SU-DHL-6 (cell line): ENCODE results near the gene ZNF672.

Experiments used
- H2AFZ ChIP-seq: fragments of 200-600 bp; sonication (generic); 2 replicates; pipeline ENCODE4 v1.6.1; 2014; ENCODE audit warnings: low read depth, mild to moderate bottlenecking, moderate library complexity, mixed read lengths, antibody characterized with exemption, low read length; ENCODE audit not compliant: severe bottlenecking
- H3F3A ChIP-seq: fragments of 200-600 bp; shearing (Covaris generic); 2 replicates; pipeline ENCODE4 v1.6.0; 2016; ENCODE audit warnings: antibody characterized with exemption, mild to moderate bottlenecking; ENCODE audit not compliant: insufficient read depth
- H3K27ac ChIP-seq: fragments of 200-600 bp; sonication (generic); 2 replicates; pipeline ENCODE4 v1.5.1; 2016; ENCODE audit warnings: low read depth, mild to moderate bottlenecking, low read length, moderate library complexity, mixed read lengths
- H3K27me3 ChIP-seq: fragments of 200-600 bp; sonication (generic), shearing (Covaris generic); 2 replicates; pipeline ENCODE4 v1.6.0; 2014; ENCODE audit warnings: mild to moderate bottlenecking, low read length
- H3K36me3 ChIP-seq: fragments of 200-600 bp; sonication (generic); 2 replicates; pipeline ENCODE4 v1.6.1; 2014; ENCODE audit warnings: mild to moderate bottlenecking, low read length, mixed read lengths
- H3K4me2 ChIP-seq: fragments of 300-600, 200-600 bp; shearing (Covaris generic), sonication (generic); 2 replicates; pipeline ENCODE4 v1.6.0; 2014; ENCODE audit warnings: low read length, low read depth, mild to moderate bottlenecking; ENCODE audit not compliant: poor library complexity, severe bottlenecking
- H3K4me3 ChIP-seq: fragments of 200-600 bp; sonication (generic); 2 replicates; pipeline ENCODE4 v1.5.1; 2014; ENCODE audit warnings: antibody characterized with exemption, low read length, mild to moderate bottlenecking, mixed read lengths; ENCODE audit not compliant: insufficient read depth, poor library complexity, severe bottlenecking
- H3K79me2 ChIP-seq: fragments of 200-600 bp; sonication (generic); 2 replicates; pipeline ENCODE4 v1.6.1; 2014; ENCODE audit warnings: mild to moderate bottlenecking, low read length, moderate library complexity; ENCODE audit not compliant: insufficient read depth
- H3K9ac ChIP-seq: fragments of 200-600 bp; sonication (generic); 2 replicates; pipeline ENCODE4 v1.7.0; 2014; ENCODE audit warnings: mild to moderate bottlenecking, low read length
- H3K9me2 ChIP-seq: fragments of 200-600 bp; sonication (generic); replicated peaks from 2 replicates; pipeline ENCODE4 v1.6.1; 2014; ENCODE audit warnings: low read length; ENCODE audit not compliant: insufficient read depth
- H3K9me3 ChIP-seq: fragments of 200-600 bp; sonication (generic); 2 replicates; pipeline ENCODE4 v1.6.1; 2014; ENCODE audit warnings: low read length, mixed read lengths; ENCODE audit not compliant: insufficient read depth
- H4K20me1 ChIP-seq: fragments of 200-600 bp; sonication (generic); 2 replicates; pipeline ENCODE4 v1.6.1; 2014; ENCODE audit warnings: low read depth, mild to moderate bottlenecking, antibody characterized with exemption, low read length, moderate library complexity, mixed read lengths
- EZH2phosphoT487 ChIP-seq: fragments of 200-600 bp; sonication (generic), shearing (Covaris generic); conservative IDR thresholded peaks from 2 replicates; pipeline ENCODE4 v1.6.1; 2018; ENCODE audit warnings: mild to moderate bottlenecking, antibody characterized with exemption, low read length, moderate library complexity, mixed read lengths
- TF ChIP-seq, protein P1 (sequence below): fragments of 200-600 bp; sonication (generic); IDR thresholded peaks from one replicate; pipeline ENCODE4 v1.5.1; 2017; ENCODE audit warnings: antibody characterized with exemption, mild to moderate bottlenecking, low read length, moderate library complexity; ENCODE audit not compliant: insufficient read depth, poor library complexity, severe bottlenecking

The ZNF672 gene

DNA sequence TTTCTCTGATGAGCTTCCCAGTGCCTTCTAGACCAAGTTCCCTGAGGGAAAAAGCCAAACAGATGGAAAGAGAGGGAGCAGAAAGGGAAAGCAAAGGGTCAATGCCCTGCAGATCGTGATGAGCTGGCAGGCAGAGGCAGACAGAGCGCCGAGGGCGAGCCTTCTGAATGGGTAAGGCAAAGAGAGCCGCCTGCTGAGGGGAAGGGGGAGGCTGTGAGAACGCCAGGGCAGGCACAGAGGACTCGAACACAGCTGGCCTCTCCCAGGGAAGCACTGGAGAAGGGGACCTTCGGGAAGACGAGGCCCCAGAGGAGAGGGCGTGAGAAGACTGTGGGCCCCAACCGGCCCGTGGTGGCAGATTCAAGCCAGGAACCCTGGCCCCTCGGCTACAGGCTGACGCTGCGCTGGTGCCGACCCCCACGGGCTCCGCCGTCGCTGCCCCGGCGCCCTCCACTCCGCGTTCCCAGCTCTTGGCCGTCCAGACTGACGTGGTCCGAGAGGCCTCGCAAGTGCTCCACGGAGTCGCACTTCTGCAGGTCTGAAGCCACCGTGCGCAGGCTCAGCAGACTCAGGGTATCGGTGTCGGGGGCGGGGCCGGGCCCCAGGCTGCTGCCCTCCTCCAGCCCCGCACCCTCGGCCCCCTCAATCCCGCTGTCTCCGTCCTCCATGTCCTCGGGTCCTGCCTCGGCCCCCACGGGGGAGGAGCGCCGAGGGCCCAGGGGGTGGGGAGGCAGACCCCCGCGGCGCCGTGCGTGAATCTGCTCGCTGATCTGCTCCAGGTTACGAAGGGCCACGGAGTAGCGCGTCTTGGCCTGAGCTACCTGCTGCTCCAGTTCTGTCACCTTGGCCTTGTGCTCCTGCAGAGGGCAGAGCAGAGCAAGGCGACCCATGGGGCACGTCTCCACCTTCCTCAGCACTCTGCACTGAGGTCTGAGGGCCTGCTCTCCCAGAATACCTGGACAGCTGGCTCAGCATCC, 26.2 kb upstream of the ZNF672 start:
- Histone ChIP-seq H3K4me3 (no peak overlapping the region), H2AFZ (no peak overlapping the region), H3K4me2 (no peak overlapping the region), H4K20me1 (no peaks in the 10 kb centered on the region), H3K27ac (no peak overlapping the region), H3K79me2 (no peaks in the 10 kb centered on the region), H3K36me3 (no peaks in the 10 kb centered on the region), H3K9ac (no peak overlapping the region), H3K9me2 (no peaks in the 10 kb centered on the region), H3K27me3 (no peaks in the 10 kb centered on the region), H3F3A (no peaks in the 10 kb centered on the region), H3K9me3 (no peaks in the 10 kb centered on the region)
- TF ChIP-seq, protein P1, sequence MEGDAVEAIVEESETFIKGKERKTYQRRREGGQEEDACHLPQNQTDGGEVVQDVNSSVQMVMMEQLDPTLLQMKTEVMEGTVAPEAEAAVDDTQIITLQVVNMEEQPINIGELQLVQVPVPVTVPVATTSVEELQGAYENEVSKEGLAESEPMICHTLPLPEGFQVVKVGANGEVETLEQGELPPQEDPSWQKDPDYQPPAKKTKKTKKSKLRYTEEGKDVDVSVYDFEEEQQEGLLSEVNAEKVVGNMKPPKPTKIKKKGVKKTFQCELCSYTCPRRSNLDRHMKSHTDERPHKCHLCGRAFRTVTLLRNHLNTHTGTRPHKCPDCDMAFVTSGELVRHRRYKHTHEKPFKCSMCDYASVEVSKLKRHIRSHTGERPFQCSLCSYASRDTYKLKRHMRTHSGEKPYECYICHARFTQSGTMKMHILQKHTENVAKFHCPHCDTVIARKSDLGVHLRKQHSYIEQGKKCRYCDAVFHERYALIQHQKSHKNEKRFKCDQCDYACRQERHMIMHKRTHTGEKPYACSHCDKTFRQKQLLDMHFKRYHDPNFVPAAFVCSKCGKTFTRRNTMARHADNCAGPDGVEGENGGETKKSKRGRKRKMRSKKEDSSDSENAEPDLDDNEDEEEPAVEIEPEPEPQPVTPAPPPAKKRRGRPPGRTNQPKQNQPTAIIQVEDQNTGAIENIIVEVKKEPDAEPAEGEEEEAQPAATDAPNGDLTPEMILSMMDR: no peak
- no peak for TF ChIP-seq EZH2phosphoT487

DNA sequence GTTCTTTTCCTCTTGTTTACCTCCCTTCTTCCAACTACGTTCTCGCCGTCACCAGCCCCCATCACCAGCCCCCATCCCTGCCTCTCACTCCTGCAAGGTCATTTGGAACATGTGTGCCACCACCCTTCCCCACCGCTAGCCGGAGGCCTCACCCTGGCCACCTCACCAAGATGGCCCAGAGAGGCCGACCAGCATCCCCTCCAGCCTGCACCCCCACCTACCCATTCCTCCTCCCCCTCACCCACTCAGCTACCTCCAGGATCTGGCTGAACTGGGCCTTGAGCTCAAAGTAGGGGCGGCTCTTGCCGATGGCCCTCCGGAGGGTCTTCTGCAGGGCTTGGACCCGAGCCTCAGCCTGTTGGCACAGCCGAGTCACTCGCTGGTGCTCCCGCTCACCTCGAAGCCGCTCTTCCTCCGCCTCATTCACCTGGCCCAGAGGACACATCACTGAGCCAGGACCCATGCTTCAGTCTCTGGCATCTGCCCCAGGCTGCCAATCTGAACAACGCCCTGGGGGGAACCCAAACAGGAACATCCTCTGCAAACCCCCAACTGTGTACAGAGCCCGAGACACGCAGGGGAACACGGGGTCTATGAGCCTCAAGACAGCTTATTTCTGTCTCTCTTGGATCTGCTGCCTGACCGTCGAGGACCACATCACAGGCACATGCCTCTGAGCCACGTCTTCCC, 25.1 kb upstream of the ZNF672 start:
- no peak overlapping the region for H3K4me2 ChIP-seq
- H3K9me3 ChIP-seq: no peaks in the 10 kb centered on the region
- H4K20me1 ChIP-seq: no peaks in the 10 kb centered on the region
- no peaks in the 10 kb centered on the region for H3K27me3 ChIP-seq
- H3F3A ChIP-seq: no peaks in the 10 kb centered on the region
- no peak for TF ChIP-seq EZH2phosphoT487
- TF ChIP-seq, protein P1: no peak
- no peak overlapping the region for H3K9ac ChIP-seq
- H3K36me3 ChIP-seq: no peaks in the 10 kb centered on the region
- no peak overlapping the region for H3K27ac ChIP-seq
- no peak overlapping the region for H2AFZ ChIP-seq
- no peaks in the 10 kb centered on the region for H3K79me2 ChIP-seq
- H3K4me3 ChIP-seq: no peak overlapping the region
- H3K9me2 ChIP-seq: no peaks in the 10 kb centered on the region

DNA sequence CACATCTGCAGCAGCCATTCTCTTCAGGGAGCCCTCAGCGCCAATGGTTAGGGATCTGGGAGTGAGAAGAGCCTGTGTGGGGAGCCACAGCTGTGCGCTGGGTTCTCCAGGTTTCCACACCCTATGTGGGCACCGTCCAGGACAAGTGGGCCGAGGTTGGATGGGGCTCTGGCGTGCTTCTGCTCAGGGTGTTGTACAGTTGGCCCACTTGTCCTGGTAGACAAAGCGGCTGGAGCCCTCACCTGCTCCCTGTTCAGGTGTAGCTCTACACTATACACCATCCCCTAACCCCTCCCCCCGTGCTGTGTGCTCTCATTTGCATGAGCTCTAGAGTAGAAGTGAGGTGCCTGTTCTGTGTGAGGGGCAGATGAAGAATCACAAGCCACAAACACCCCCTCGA, 24.5 kb upstream of the ZNF672 start:
- no peak overlapping the region for H3K9ac ChIP-seq
- no peaks in the 10 kb centered on the region for H3K36me3 ChIP-seq
- TF ChIP-seq, protein P1: no peak
- no peak for TF ChIP-seq EZH2phosphoT487
- no peak overlapping the region for H3K4me3 ChIP-seq
- no peaks in the 10 kb centered on the region for H4K20me1 ChIP-seq
- no peak overlapping the region for H3K27ac ChIP-seq
- H3K9me2 ChIP-seq: no peaks in the 10 kb centered on the region
- H3K27me3 ChIP-seq: no peaks in the 10 kb centered on the region
- no peak overlapping the region for H3K4me2 ChIP-seq
- H3F3A ChIP-seq: no peaks in the 10 kb centered on the region
- H3K79me2 ChIP-seq: no peaks in the 10 kb centered on the region
- H3K9me3 ChIP-seq: no peaks in the 10 kb centered on the region
- H2AFZ ChIP-seq: no peak overlapping the region
